H1 (cell line): ENCODE data around the gene SYDE2. TPM values are rescaled to one million over a fixed set of nuclear protein-coding genes. Genes with fewer than 3 reads are reported as not detected.
"Not testable (repeated sequence)": the region's sequence is repeated elsewhere in the genome, so short reads cannot be mapped to it uniquely, and the experiment has no call there.

ENCODE experiments used
- CTCF ChIA-PET: fragments of 300-600 bp; sonication (Branson Sonifier 250); formaldehyde crosslinking; loops from one replicate; lab custom pipeline; 2021; ENCODE audit not compliant: partially characterized antibody; lab: Charles Lee
- POLR2A ChIA-PET: fragments of 300-600 bp; sonication (Branson Sonifier 250); formaldehyde crosslinking; loops from one replicate; lab custom pipeline; 2021; ENCODE audit warnings: inconsistent platforms; ENCODE audit not compliant: partially characterized antibody; lab: Charles Lee
- DNase-seq, 2 experiments: peaks; one replicate each; pipeline versions ENCODE4 v3.0.0 to v3.0.0-alpha.2; 2010 to 2022; ENCODE audit warnings: low spot score in 2 of 2, low read depth in 1 of 2, mixed read lengths in 1 of 2
- FAIRE-seq: peaks from 2 replicates; lab custom pipeline; 2011; peaks lifted over from hg19 to GRCh38; lab: Jason Lieb, UNC
- H2AFZ ChIP-seq: 2 replicates; pipeline ENCODE4 v1.8.1; 2012; ENCODE audit warnings: low read length, inconsistent platforms
- H2AK5ac ChIP-seq: 2 replicates; pipeline ENCODE4 v1.6.1; 2013; ENCODE audit warnings: low read depth, low read length
- H2BK120ac ChIP-seq: replicated peaks from 2 replicates; pipeline ENCODE3; 2013; ENCODE audit warnings: low read depth, low read length, inconsistent platforms
- H2BK12ac ChIP-seq: 2 replicates; pipeline ENCODE4 v1.6.1; 2013; ENCODE audit warnings: low read depth, low read length
- H2BK15ac ChIP-seq: 2 replicates; pipeline ENCODE4 v1.6.1; 2013; ENCODE audit warnings: low read length
- H2BK20ac ChIP-seq: 2 replicates; pipeline ENCODE4 v1.6.1; 2013; ENCODE audit warnings: low read length
- H2BK5ac ChIP-seq: 2 replicates; pipeline ENCODE4 v1.6.1; 2013; ENCODE audit warnings: low read depth, low read length
- H3K14ac ChIP-seq: 2 replicates; pipeline ENCODE4 v1.6.1; 2013; ENCODE audit warnings: inconsistent platforms; ENCODE audit not compliant: insufficient read length
- H3K18ac ChIP-seq: 2 replicates; pipeline ENCODE4 v1.6.1; 2013; ENCODE audit warnings: low read length; ENCODE audit errors: extremely low read depth
- H3K23ac ChIP-seq: 2 replicates; pipeline ENCODE4 v1.6.1; 2013; ENCODE audit warnings: inconsistent platforms; ENCODE audit not compliant: insufficient read length
- H3K23me2 ChIP-seq: 2 replicates; pipeline ENCODE4 v1.6.1; 2013; ENCODE audit warnings: low read depth, low read length
- H3K27ac ChIP-seq: 2 replicates; pipeline ENCODE4 v1.6.1; 2011; ENCODE audit warnings: low read depth, low read length, inconsistent platforms
- H3K27me3 ChIP-seq, 4 experiments: replicated peaks in 1 of 4; 1 replicate in 1 of 4; 2 replicates in 3 of 4; pipeline versions ENCODE4 v1.6.1 to v1.8.1; 2011 to 2013; ENCODE audit warnings: low read length in 3 of 4, mild to moderate bottlenecking in 3 of 4, inconsistent platforms in 2 of 4, mixed read lengths in 2 of 4, moderate library complexity in 1 of 4; ENCODE audit not compliant: control insufficient read depth in 3 of 4, insufficient read depth in 3 of 4; ENCODE audit errors: extremely low read depth in 1 of 4
- H3K36me3 ChIP-seq, 4 experiments: 2 replicates each; pipeline versions ENCODE4 v1.6.1 to v1.8.1; 2011 to 2013; ENCODE audit warnings: mild to moderate bottlenecking in 4 of 4, low read length in 3 of 4, moderate library complexity in 2 of 4, control low read depth in 1 of 4, inconsistent platforms in 1 of 4; ENCODE audit not compliant: insufficient read depth in 4 of 4, control insufficient read depth in 2 of 4
- H3K4ac ChIP-seq: replicated peaks from 2 replicates; pipeline ENCODE3; 2013; ENCODE audit warnings: low read length, low read depth, mixed read lengths, inconsistent platforms; ENCODE audit not compliant: insufficient read length
- H3K4me1 ChIP-seq, 4 experiments: replicated peaks in 1 of 4; 1 replicate in 1 of 4; 2 replicates in 3 of 4; pipeline versions ENCODE4 v1.6.1 to v1.8.1; 2011 to 2013; ENCODE audit warnings: low read length in 3 of 4, inconsistent platforms in 2 of 4, mixed read lengths in 1 of 4; ENCODE audit not compliant: insufficient read depth in 4 of 4, control insufficient read depth in 3 of 4
- H3K4me2 ChIP-seq, 2 experiments: 2 replicates each; pipeline versions ENCODE4 v1.6.1 to v1.8.1; 2011 to 2013; ENCODE audit warnings: low read depth in 2 of 2, low read length in 2 of 2, control low read depth in 1 of 2, inconsistent platforms in 1 of 2, mild to moderate bottlenecking in 1 of 2; ENCODE audit not compliant: insufficient read depth in 1 of 2
- H3K4me3 ChIP-seq, 4 experiments: fragments of 200-600, 300-600 bp in 1 of 4; sonication (generic), shearing (Covaris generic), sonication (Bioruptor Twin) in 1 of 4; 2 replicates each; pipeline versions ENCODE4 v1.5.1 to v1.8.1; 2011 to 2016; ENCODE audit warnings: low read length in 4 of 4, low read depth in 3 of 4, control low read depth in 2 of 4, inconsistent platforms in 2 of 4, mild to moderate bottlenecking in 2 of 4, mixed read lengths in 1 of 4, moderate library complexity in 1 of 4; ENCODE audit not compliant: insufficient read depth in 2 of 4; ENCODE audit errors: extremely low read depth in 1 of 4
- H3K56ac ChIP-seq: replicated peaks from 2 replicates; pipeline ENCODE3; 2013; ENCODE audit warnings: low read depth, mild to moderate bottlenecking, mixed read lengths, low read length, inconsistent platforms; ENCODE audit not compliant: insufficient read length
- H3K79me1 ChIP-seq: 2 replicates; pipeline ENCODE4 v1.6.1; 2013; ENCODE audit warnings: low read depth, low read length, control low read depth
- H3K79me2 ChIP-seq, 2 experiments: 2 replicates each; pipeline versions ENCODE4 v1.6.1 to v1.8.1; 2012 to 2013; ENCODE audit warnings: low read length in 2 of 2, mild to moderate bottlenecking in 2 of 2, inconsistent platforms in 1 of 2; ENCODE audit not compliant: insufficient read depth in 2 of 2, control insufficient read depth in 1 of 2
- H3K9ac ChIP-seq, 4 experiments: replicated peaks in 1 of 4; 1 replicate in 1 of 4; 2 replicates in 3 of 4; pipeline versions ENCODE4 v1.6.1 to v1.8.1; 2011 to 2013; ENCODE audit warnings: low read depth in 3 of 4, low read length in 3 of 4, control low read depth in 2 of 4, mild to moderate bottlenecking in 2 of 4, moderate library complexity in 2 of 4, inconsistent platforms in 1 of 4; ENCODE audit errors: extremely low read depth in 1 of 4
- H3K9me3 ChIP-seq, 2 experiments: 2 replicates each; pipeline versions ENCODE4 v1.6.1 to v1.8.1; 2012 to 2013; ENCODE audit warnings: mild to moderate bottlenecking in 2 of 2, moderate library complexity in 2 of 2, control low read depth in 1 of 2, inconsistent platforms in 1 of 2, low read depth in 1 of 2, low read length in 1 of 2, mixed read lengths in 1 of 2; ENCODE audit not compliant: insufficient read depth in 2 of 2
- H4K20me1 ChIP-seq, 2 experiments: replicated peaks in 1 of 2; 2 replicates each; pipeline versions ENCODE3 to v1.8.1; 2011 to 2013; ENCODE audit warnings: inconsistent platforms in 2 of 2, low read length in 2 of 2, mild to moderate bottlenecking in 1 of 2; ENCODE audit not compliant: insufficient read depth in 2 of 2, control insufficient read depth in 1 of 2
- H4K5ac ChIP-seq: 2 replicates; pipeline ENCODE4 v1.6.1; 2013; ENCODE audit warnings: low read length, low read depth, mixed read lengths, inconsistent platforms; ENCODE audit not compliant: insufficient read length
- H4K8ac ChIP-seq: 2 replicates; pipeline ENCODE4 v1.8.0; 2013; ENCODE audit warnings: mild to moderate bottlenecking, moderate library complexity, low read length, inconsistent platforms; ENCODE audit not compliant: insufficient read depth; ENCODE audit errors: extremely low read depth
- H4K91ac ChIP-seq: replicated peaks from 2 replicates; pipeline ENCODE3; 2013; ENCODE audit warnings: low read length, mixed read lengths, inconsistent platforms; ENCODE audit not compliant: insufficient read length
- WGBS, 2 experiments: shearing (Covaris generic) in 1 of 2; methylation state at CpG; one replicate each; pipeline versions ENCODE4 v1.1.6 to v1.1.7; 2013 to 2015; ENCODE audit warnings: low lambda C conversion rate in 2 of 2, mixed read lengths in 2 of 2, inconsistent platforms in 1 of 2, low coverage in 1 of 2, missing lambda C conversion rate in 1 of 2; ENCODE audit not compliant: insufficient replicate concordance in 2 of 2, insufficient coverage in 1 of 2, insufficient read length in 1 of 2; ENCODE audit errors: extremely low coverage in 1 of 2, missing lambda C conversion rate in 1 of 2; 5-methylcytosine and 5-hydroxymethylcytosine counted together
- polyA plus RNA-seq, 7 experiments: library from polyadenylated mRNA; depleted of rRNA in 3 of 7; stranded (reverse) in 5 of 7; unstranded in 2 of 7; fragments of >200 nt in 5 of 7; fragments of 200-250 nt in 2 of 7; gene quantifications; 1 replicate in 5 of 7; 2 replicates in 1 of 7; 4 replicates in 1 of 7; pipeline versions ENCODE4 v1.2.1 to v1.2.3, GENCODE V29; 2011 to 2013; ENCODE audit warnings: missing spikeins in 2 of 7, mixed read lengths in 2 of 7
- total RNA-seq: library from RNA; stranded (reverse); fragmentation: NEBNext Ultra II Directional; extraction: Animal tissue kit (Norgen Biotek cat#: 25700); gene quantifications from 2 replicates; pipeline ENCODE4 v1.2.1, GENCODE V29; 2021

The SYDE2 gene
- total and polyA plus RNA-seq, 2 of the 8 experiments (the other 6 are each of a cell fraction or from before 2014, with no cell fraction given): 1.6 to 14.6 TPM

- H3K4me3 ChIP-seq, H2BK20ac ChIP-seq, H2BK120ac ChIP-seq, H3K4me1 ChIP-seq, H3K23me2 ChIP-seq, H4K91ac ChIP-seq, H3K9ac ChIP-seq, H3K14ac ChIP-seq, H4K5ac ChIP-seq, H3K9me3 ChIP-seq, H2BK5ac ChIP-seq, H2BK15ac ChIP-seq, H3K36me3 ChIP-seq, H3K18ac ChIP-seq, H3K79me1 ChIP-seq, H3K79me2 ChIP-seq, H3K27me3 ChIP-seq, H2AK5ac ChIP-seq, H3K23ac ChIP-seq, H3K56ac ChIP-seq, DNase-seq, H2BK12ac ChIP-seq, H2AFZ ChIP-seq, POLR2A ChIA-PET, H3K4ac ChIP-seq, H3K4me2 ChIP-seq, H3K27ac ChIP-seq, H4K20me1 ChIP-seq, H4K8ac ChIP-seq, FAIRE-seq: not testable (repeated sequence)
- CTCF ChIA-PET: interaction anchor here (0.6 to 3.7 kb wide), 5 partner anchors 11 to 187 kb away, joined by 3 to 12 read pairs (median 4); partner anchors contain the start of gene C1orf52
- WGBS, 2 experiments: 92% methylated on average over 5 of the region's 5 CpGs; no CpG with 5 or more reads in 1 of the 2 experiments
These were observed 62.4 kb downstream of the SYDE2 start for GRCh38 chr1:85138439-85138838.
